NCI-H2107 treated with DMSO at 0.1 percent for 48 hours (cell line): ENCODE results near the gene OR4D9.
"Not testable (repeated sequence)": the region's sequence is repeated elsewhere in the genome, so short reads cannot be mapped to it uniquely, and the experiment has no call there.

Source experiments
- DNase-seq: peaks from one replicate; lab custom pipeline; 2025; ENCODE audit not compliant: unreplicated experiment; lab: John Stamatoyannopoulos, UW

Gene OR4D9

DNA sequence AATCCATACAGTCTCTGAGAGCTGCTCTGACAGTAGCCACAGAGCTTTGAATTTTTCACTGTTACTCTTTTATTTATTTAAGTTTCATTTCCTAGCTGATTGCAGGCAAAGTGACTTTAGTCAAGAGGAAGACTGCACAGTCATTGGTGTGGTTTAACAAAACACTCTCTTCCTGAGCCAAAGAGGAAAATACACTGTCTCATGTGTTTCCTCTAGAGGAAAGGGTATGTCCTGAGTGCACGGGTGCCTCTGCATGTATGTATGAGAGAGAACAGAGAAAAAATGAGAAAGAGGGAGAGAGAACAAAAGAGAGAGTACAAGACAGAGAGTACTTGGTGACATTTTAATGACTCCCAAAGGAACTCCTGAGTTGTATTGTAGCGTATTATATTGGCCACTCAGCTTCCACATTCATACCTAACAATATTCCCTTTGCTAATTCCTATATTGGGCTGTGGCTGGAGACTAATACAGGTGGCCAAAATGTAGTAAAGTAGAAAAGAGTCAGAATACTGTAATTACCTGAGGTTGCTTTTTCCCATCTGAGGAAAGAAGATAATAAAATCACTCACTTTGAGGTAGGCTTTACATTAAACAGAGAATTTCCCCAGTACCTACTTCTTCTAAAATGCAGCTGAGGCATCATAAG lies at the start of gene OR4D9:
TSS of gene OR4D9 (plus strand) at position 599 of the 649 bp plus-strand sequence. CDS start 3,374 bp downstream, outside the sequence.
- DNase-seq = no peak

DNA sequence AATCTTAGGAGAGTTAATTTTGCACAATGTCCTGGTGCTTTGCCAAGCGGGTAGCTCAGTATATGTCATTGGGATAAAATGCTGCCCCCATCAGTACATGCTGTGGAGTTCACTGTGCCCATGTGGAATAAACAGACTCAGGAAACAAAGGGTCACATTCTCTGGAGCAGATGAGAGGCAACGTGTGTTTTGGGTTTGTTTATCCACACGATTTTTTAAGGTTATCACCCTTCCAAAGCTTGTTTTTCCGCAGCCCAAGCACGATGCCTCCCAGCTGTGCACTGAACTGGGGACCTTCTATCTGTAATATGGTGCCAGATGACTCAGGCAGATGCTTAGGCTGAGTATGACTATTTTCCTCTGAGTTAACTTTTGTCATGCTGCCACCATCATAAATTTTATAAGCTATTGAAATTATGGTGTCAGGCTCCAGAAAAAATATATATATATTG lies 48.1 kb upstream of the OR4D9 start:
- no peak for DNase-seq

DNA sequence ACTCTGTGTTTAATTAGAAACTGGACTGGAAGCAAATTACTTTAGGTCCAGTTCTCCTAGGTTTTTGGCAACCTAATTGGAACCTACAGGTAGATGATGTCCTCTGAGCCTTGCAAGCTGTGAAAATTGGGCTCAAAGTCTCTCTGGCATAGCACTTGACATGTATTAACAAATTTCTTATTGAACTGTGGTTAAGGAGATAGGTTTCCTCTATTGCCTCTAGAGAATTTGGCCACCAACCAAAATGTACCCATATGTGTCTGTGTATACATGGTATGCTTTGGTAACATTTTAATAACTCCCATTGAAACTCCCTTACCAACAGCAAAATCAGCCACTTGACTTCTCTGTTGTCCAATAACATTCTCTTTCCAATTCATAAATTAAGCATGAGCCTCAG lies 38.3 kb upstream of the OR4D9 start, which contains the start of gene OR4D10:
TSS of gene OR4D10 (plus strand) at position 301 of the 400 bp plus-strand sequence. CDS start 4,115 bp downstream, outside the sequence.
- DNase-seq = no peak

DNA sequence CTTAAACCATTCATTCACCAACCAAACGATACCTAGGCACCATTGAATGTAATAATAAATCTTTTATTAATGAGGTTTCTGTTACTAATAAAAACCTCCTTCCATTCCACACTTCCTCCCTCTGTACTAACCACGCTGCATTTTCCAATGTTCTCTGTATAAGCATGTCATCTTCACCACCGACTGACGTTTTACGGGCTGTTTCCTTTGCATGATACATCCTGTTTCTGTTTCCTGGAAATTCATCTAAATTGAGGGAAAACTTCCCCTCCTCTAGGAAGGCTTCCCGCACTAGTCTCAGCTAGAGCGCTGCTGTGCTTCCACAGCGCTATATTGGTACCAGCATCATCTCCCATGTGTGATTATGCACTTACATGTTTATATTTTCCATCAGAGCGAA lies 36.2 kb upstream of the OR4D9 start:
- DNase-seq = no peak

DNA sequence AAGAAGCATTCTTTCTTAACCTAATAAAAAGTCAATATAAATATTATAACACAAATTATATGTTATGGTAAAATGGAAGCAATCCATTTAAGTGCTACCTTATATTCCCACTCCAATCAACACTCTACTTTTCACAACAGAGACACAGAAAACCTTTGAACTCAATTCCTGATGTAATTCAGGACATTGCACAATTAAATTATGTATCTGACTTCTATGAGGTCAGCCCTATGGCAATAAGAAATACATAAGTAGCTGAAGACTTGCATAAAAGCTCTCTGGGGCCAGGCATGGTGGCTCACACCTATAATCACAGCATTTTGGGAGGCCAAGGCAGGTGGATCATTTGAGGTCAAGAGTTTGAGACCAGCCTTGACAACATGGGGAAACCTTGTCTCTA lies 31.4 kb upstream of the OR4D9 start:
- no peak for DNase-seq

DNA sequence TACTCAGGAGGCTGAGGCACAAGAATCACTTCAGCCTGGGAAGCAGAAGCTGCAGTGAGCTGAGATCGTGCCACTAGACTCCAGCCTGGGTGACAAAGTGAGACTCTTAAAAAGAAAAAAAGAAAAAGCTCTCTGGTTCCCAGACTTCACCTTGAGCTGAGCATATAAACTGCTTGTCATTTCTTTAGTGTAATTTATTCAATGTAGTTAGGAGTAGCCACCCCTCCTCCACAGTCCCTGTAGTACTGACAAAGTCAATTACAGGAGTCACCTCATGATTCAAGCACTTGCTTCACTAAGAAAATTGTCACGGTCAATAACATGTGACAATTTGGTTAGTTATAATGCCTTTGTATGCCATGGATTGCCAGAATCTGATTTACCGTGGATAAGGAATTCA lies 31.0 kb upstream of the OR4D9 start:
- no peak for DNase-seq

DNA sequence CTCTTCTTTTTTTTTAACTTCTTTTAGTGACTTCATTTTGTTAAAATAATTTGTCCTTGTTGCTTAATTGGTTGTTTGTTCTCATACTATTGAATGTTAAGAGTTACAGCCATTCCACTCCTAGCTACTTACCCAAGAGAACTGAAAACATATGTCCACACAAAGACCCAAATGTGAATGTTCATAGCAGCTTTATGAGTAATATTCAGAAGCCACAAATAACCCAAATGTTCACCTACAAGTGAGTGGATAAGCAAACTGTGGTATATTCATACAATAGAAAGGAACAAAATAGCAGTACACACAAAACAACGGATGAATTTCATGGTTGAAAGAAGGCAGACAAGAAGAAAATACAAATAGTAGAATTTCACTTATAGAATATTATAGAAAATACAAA lies 9.4 kb upstream of the OR4D9 start:
- no peak for DNase-seq

DNA sequence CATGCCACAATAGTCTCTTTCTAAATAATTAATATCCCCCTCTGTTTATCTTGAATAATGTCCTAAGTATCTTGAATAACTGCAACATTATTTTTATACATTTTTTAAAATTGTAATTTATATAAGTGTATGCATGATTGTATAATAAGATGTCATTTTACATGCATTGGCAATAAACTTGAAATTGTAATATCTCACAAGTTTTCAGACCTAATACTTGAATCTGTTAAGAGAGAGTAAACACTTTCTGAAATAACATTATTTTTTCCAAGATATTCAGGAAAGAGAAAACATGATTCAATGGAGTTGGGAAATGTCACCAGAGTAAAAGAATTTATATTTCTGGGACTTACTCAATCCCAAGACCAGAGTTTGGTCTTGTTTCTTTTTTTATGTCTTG lies 8.1 kb upstream of the OR4D9 start, which contains the start of gene OR4D11:
TSS of gene OR4D11 (plus strand) at position 301 of the 400 bp plus-strand sequence. CDS start at position 301, 0 bp downstream.
- no peak for DNase-seq

DNA sequence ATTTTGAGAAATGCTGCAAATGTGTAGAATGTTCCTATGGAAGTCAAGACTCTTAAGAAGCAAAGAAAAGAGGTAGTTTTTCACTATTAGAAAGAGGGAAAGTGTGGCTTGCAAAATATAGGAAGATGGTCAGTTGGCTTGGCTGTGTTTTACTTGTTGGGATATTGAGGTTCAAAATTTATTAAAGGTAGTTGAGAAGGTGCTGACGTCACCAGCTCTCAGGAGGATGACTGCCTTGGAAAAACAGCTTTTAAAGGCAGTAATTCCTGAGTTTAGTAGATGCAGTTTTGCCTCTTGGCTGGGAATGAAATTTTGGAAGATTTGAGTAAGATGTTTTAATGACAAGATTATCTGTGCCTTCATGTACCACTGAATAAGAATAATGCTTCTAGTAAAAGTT lies 336 bp downstream of the OR4D9 start:
- no peak for DNase-seq

DNA sequence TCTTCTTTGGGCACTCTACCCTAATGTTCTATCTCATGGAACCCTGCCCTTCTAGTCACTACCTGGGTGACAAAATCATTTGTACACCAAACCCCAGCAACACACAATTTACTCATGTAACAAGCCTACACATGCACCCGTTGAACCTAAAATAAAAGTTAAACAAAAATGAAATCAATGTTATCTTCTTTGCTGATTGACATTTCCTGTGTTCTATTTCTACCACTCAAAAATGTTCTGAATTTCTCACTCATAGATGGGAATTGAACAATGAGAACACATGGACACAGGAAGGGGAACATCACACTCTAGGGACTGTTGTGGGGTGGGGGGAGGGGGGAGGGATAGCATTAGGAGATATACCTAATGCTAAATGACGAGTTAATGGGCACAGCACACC lies 8.8 kb downstream of the OR4D9 start:
- not testable (repeated sequence) for DNase-seq

DNA sequence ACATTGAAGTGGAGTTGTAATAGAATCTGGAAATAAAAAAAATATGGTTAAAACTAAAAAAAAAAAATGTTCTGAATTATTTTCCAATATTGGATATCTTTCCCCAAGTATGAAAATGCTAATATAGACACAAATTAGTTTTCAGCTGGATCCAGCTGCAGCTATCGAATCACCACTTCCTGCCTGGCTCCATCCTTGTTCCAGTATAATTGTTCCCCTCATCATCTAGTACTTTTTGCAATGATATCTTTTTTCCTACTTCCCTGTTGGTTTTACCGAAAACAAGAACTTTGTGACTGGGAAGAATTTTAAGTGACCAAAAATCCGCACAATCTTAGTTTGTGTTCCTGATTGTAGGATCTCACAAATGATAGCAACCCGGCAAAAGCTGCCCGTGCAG lies 9.4 kb downstream of the OR4D9 start:
- DNase-seq = no peak

DNA sequence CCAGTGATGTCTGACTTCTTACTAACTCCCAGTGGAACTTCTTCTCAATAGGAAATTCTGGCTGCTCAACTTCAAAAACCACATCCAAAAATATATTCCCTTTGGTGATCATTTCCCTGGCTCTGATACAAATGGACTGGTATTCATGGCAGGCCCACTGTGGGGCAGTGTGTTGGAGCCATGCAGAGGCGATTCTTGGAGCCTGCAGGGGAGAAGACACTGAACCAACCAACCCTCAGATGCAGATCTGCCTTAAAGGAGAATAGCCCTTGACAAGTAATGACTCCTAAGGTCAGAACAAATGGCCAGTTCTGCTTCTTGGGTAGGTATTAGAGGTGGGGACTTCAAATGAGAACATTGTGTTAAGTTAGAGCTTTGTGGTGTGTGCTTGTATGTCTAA lies 12.2 kb downstream of the OR4D9 start:
- no peak for DNase-seq

DNA sequence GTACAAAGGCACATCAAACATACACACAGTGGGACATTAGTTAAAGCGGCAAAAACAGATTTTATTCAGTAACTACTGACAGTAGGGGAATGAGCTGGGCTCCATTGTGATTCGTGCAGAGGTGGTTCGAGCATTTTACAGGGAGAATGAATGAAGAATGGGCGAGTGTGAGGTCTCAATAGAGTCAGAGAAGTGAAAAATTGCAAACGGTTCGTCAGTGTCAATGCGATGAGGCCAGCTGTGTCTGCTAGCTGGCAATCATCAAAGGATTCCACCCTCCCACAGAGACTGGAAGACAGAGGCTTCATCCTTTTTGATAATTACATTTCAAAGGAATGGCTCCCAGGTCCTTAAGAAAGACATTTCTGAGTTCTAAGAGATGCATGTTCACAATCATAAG lies 17.4 kb downstream of the OR4D9 start:
- DNase-seq = no peak

DNA sequence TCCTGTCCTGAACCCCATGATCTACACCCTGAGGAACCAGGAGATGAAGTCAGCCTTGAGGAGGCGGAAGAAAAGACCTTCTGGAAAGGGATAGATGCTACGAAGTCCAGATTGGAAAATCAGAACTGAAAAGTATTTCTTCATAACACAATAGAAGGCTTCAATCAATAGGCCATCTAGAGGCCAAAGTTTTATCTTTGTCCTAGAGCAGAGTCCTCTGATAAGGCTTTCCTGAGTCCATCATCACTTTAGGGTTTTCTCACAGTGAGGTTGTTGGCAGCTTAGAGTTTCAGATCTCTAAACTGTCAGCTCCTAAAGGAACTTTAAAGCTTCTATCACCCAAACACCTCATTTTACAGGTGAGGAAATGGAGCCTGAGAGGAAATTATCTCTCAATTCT lies 21.3 kb downstream of the OR4D9 start:
- no peak for DNase-seq

DNA sequence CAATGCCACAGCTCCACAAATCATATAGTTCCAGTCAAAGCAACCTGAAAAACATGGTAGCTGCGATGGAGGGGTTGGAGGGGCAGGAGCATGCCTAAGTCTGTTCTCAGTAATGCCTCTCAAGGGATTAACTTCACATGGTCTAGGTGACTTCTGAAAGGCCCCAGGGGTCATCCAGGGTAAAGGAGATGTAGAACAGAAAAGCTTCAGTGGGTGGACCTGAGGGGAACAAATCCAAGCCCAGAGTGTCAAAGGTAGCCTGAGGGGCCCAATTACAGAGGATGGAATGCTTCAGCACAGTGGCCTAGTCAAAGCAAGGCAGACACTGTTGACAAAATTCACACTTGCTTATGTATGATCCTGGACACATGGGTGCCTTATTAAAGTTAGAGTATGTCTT lies 23.3 kb downstream of the OR4D9 start:
- no peak for DNase-seq

DNA sequence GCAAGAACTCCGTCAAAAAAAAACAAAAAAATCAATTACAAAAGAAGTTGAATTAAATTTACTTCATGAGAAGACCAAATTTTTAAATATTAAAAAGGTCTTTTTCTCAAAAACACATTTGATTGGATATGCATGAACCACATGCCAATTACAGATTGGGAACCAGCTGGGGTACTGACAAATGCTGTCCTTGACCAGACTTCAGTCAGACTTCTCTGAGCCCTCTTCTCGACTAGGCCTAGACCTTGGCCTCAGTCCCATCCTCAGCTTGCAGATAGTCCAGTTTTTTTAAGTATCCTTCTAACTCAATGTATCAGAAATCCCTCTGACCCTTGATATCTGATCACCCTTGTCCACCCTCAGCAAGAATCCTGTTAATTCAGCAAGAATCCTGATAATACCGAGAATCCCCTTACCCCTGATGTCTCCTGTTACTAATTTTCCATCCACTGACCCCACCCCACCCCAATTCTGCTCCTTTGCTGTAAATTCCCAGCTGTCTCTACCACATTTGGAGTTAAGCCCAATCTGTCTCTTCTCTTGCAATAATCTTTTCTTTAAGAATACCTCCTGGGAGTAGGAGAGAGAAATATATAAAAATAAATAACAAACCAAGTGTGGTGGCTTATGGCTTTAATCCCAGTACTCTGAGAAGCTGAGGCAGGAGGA lies 30.9 kb downstream of the OR4D9 start:
- no peak for DNase-seq

DNA sequence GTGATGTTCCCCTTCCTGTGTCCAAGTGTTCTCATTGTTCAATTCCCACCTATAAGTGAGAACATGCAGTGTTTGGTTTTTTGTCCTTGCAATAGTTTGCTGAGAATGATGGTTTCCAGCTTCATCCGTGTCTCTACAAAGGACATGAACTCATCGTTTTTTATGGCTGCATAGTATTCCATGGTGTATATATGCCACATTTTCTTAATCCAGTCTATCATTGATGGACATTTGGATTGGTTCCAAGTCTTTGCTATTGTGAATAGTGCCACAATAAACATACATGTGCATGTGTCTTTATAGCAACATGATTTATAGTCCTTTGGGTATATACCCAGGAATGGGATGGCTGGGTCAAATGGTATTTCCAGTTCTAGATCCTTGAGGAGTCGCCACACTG lies 32.4 kb downstream of the OR4D9 start:
- DNase-seq = not testable (repeated sequence)

DNA sequence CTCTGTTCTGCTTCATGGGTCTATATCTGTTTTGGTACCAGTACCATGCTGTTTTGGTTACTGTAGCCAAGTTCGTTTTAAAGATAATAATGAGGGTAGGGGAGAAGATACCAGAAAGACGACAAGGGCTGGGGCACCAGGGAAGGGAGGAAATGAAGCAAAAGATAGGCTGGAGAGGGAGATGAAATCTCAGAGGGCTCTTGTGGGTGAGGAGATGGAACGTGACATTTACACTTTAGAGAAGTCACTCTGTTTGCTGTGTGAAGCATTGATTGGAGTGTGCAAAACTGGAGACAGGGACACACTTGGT lies 33.5 kb downstream of the OR4D9 start:
- no peak for DNase-seq

DNA sequence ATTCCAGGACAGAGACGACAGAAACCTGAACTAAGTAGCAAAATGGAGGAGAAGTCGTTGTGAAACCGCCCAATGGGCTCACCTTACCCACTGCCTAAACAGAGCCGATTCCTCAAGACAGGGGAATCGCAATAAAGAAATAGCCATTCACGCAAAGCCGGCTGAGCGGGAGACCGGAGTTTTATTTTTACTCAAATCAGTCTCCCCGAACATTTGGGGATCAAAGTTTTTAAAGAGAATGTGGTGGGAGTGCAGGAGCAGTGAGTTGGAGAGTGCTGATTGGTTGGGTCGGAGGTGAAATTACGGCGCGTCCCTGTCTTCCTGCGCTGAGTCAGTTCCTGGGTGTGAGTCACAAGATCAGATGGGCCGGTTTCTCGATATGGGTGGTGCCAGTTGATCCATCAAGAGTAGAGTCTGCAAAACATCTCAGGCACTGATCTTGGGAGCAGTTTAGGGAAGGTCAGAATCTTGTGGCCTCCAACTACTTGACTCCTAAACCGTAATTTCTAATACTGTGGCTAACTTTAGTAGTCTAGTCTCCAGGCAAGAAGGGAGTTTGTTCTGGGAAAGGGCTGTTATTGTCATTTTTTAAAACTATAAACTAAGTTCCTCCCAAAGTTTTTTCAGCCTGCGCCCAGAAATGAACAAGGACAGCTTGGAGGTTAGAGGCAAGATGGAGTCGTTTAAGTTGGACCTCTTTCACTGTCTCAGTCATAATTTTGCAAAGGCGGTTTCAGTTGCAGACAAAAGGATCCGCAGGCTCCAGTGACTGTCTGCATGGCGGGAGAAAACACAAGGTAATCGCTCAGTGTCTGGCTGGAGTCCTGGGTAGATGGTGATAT lies 34.1 kb downstream of the OR4D9 start:
- no peak for DNase-seq

DNA sequence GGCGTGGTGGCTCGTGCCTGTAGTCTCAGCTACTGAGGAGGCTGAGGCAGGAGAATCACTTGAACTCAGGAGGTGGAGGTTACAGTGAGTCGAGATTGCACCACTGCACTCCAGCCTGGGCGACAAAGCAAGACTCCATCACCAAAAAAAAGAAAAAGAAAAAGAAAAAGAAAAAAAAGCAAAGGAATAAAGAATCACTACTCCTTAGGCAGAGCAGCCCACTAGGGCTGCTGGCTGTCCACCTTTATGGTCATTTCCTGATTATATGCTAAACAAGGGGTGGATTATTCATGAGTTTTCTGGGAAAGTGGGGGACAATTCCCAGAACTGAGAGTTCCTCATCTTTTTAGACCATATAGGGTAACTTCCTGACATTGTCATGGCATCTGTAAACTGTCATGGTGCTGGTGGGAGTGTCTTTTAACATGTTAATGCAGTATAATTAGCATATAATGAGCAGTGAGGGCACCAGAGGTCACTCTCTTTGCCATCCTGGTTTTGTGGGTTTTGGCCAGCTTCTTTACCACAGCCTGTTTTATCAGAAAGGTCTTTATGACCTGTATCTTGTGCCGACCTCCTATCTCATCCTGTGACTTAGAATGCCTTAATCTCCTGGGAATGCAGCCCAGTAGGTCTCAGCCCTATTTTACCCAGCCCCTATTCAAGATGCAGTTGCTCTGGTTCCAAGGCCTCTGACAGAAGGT lies 36.4 kb downstream of the OR4D9 start:
- DNase-seq = not testable (repeated sequence)

DNA sequence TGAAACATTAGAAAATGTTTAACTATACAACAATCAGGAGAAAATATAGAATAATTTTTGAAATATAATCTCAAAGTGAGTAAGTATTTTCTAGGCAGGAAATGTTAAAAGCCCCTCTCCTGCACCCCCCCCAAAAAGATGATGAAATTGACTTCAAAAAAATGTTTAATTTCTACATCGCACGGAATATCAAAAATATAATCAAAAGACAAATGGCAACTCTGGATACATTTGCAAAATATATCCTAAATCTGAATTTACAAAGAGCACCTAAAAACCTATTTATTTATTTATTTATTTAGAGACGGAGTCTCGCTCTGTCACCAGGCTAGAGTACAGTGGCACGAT lies 36.9 kb downstream of the OR4D9 start:
- DNase-seq = no peak
